Endodermal cell (in vitro differentiated cells): ENCODE results near the gene CSTF3. TPM values are rescaled to one million over a fixed set of nuclear protein-coding genes. Genes with fewer than 3 reads are reported as not detected.
A peak's percentile ranks its signal among the peaks of the same experiment; 100 is the strongest.

Experiments used
- DNase-seq: peaks from one replicate; pipeline ENCODE4 v3.0.0-alpha.2; 2017
- H3K27ac ChIP-seq: 2 replicates; pipeline ENCODE4 v1.5.1; 2013; ENCODE audit warnings: mild to moderate bottlenecking, low read depth, low read length, moderate library complexity
- H3K27me3 ChIP-seq: 2 replicates; pipeline ENCODE4 v1.6.1; 2013; ENCODE audit warnings: mild to moderate bottlenecking, low read length, moderate library complexity; ENCODE audit not compliant: insufficient read depth, control insufficient read depth, poor library complexity, severe bottlenecking
- H3K36me3 ChIP-seq: 2 replicates; pipeline ENCODE4 v1.7.0; 2013; ENCODE audit warnings: mild to moderate bottlenecking, low read length, moderate library complexity; ENCODE audit not compliant: control insufficient read depth, insufficient read depth
- H3K4me1 ChIP-seq: one replicate; pipeline ENCODE4 v1.7.0; 2013; ENCODE audit warnings: low read length; ENCODE audit not compliant: control insufficient read depth, insufficient read depth
- H3K4me3 ChIP-seq: 2 replicates; pipeline ENCODE4 v1.5.1; 2013; ENCODE audit warnings: mild to moderate bottlenecking, low read length, moderate library complexity
- H3K9ac ChIP-seq: 2 replicates; pipeline ENCODE4 v1.6.1; 2013; ENCODE audit warnings: mild to moderate bottlenecking, low read length, moderate library complexity; ENCODE audit not compliant: poor library complexity, severe bottlenecking; ENCODE audit errors: extremely low read depth
- H3K9me3 ChIP-seq: 2 replicates; pipeline ENCODE4 v1.6.1; 2013; ENCODE audit warnings: mild to moderate bottlenecking, low read length, moderate library complexity; ENCODE audit not compliant: control insufficient read depth
- H3K27ac Mint-ChIP-seq: 2 replicates; pipeline ENCODE4 v1.8.0; 2020; ENCODE audit warnings: mixed read lengths
- H3K27me3 Mint-ChIP-seq: 2 replicates; pipeline ENCODE4 v1.8.0; 2021; ENCODE audit warnings: mild to moderate bottlenecking, mixed read lengths; ENCODE audit not compliant: insufficient read depth
- H3K36me3 Mint-ChIP-seq: 2 replicates; pipeline ENCODE4 v1.8.0; 2020; ENCODE audit warnings: low read depth, mixed read lengths
- H3K4me1 Mint-ChIP-seq: 2 replicates; pipeline ENCODE4 v1.8.0; 2020; ENCODE audit warnings: mixed read lengths
- H3K4me3 Mint-ChIP-seq: 2 replicates; pipeline ENCODE4 v1.8.0; 2020; ENCODE audit warnings: mild to moderate bottlenecking, moderate library complexity, mixed read lengths
- H3K9me3 Mint-ChIP-seq: 2 replicates; pipeline ENCODE4 v1.8.0; 2020; ENCODE audit warnings: mild to moderate bottlenecking, mixed read lengths
- WGBS, 2 experiments: methylation state at CpG; one replicate each; pipeline versions ENCODE4 v1.1.5 to v1.1.7; 2013; ENCODE audit warnings: missing lambda C conversion rate in 2 of 2, mixed read lengths in 1 of 2; ENCODE audit not compliant: insufficient coverage in 1 of 2, insufficient read length in 1 of 2; 5-methylcytosine and 5-hydroxymethylcytosine counted together
- total RNA-seq, 2 donors: library from RNA; stranded (reverse); fragmentation: NEBNext Ultra II Directional in 1 of 2; extraction: Animal tissue kit (Norgen Biotek cat#: 25700) in 1 of 2; gene quantifications; 2 replicates in 1 of 2; 3 replicates in 1 of 2; pipeline ENCODE4 v1.2.1, GENCODE V29; 2021
- TF ChIP-seq, protein P1 (sequence below): fragments of 200-600 bp; sonication (generic); conservative IDR thresholded peaks from 2 replicates; pipeline ENCODE4 v1.5.0; 2021; ENCODE audit warnings: antibody characterized with exemption, mild to moderate bottlenecking

The CSTF3 gene
- total RNA-seq, 2 donors from 2014 or later, result 59.3 to 72.1 TPM

DNA sequence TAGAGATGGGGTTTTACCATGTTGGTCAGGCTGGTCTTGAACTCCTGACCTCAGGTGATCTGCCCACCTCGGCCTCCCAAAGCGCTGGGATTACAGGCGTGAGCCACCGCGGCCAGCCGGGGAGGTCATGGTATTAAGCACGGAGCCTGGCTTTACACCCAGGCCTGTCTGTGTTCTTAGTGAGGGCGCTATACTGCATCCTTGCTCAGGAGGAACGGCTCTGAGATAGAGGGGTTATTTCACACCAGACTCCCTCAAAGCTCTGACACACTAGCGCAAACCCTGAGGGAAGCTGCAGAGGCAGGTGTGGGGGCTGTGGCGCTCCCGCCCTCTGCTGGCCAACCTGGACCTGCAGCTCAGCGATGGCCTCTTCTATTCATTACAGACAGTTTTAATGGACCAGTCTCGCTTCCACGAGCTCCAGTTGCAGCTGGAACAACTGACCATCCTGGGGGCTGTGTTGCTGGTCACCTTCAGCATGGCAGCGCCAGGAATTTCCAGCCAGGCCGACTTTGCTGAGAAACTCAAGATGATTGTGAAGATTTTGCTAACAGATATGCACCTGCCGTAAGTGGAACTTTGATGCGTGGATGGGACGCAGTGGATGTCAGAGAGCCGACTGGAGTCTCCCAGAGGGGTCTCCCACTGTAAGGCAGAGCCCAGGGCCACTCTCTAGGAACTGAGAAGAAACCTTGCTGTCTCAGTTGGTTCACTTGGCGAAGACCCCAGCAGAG is 95.7 kb downstream of the CSTF3 start:
- H3K4me3 Mint-ChIP-seq, result no peak overlapping the region
- no peaks in the 10 kb centered on the region for H3K27me3 Mint-ChIP-seq
- H3K4me1 Mint-ChIP-seq, result peaks cover 12% of the 10 kb centered on the region
- DNase-seq, result peak; percentile 92
- peaks cover 71% of the 10 kb centered on the region for H3K36me3 Mint-ChIP-seq
- Histone ChIP-seq H3K36me3 (peaks cover 81% of the 10 kb centered on the region), H3K4me3 (no peak overlapping the region), H3K9me3 (no peaks in the 10 kb centered on the region), H3K4me1 (peaks cover 4% of the 10 kb centered on the region), H3K9ac (no peak overlapping the region), H3K27me3 (no peaks in the 10 kb centered on the region), H3K27ac (no peak overlapping the region)
- no peak overlapping the region for H3K27ac Mint-ChIP-seq
- TF ChIP-seq, protein P1, sequence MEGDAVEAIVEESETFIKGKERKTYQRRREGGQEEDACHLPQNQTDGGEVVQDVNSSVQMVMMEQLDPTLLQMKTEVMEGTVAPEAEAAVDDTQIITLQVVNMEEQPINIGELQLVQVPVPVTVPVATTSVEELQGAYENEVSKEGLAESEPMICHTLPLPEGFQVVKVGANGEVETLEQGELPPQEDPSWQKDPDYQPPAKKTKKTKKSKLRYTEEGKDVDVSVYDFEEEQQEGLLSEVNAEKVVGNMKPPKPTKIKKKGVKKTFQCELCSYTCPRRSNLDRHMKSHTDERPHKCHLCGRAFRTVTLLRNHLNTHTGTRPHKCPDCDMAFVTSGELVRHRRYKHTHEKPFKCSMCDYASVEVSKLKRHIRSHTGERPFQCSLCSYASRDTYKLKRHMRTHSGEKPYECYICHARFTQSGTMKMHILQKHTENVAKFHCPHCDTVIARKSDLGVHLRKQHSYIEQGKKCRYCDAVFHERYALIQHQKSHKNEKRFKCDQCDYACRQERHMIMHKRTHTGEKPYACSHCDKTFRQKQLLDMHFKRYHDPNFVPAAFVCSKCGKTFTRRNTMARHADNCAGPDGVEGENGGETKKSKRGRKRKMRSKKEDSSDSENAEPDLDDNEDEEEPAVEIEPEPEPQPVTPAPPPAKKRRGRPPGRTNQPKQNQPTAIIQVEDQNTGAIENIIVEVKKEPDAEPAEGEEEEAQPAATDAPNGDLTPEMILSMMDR, result peak; percentile 96
- H3K9me3 Mint-ChIP-seq, result no peaks in the 10 kb centered on the region
- WGBS, 2 experiments, result 70 to 74% methylated on average over 12 to 22 of the region's 22 CpGs

DNA sequence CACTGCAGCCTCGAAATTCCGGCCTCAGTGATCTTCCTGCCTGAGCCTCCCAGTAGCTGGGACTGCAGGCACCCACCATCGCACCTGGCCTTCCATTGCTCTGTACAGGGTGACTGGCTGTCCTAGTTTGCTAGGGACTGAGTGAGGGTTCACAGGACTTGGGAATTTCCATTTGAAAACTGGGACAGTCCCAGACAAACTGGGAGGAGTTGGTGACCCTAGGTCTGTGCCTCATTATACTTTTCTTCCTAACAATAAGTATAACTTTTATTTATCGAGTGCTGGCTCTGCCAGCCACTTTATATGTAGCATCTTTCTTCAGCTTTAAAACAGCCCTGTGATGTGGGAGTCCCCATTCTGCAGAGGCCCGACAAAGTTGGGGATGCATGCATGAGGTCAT is 96.4 kb downstream of the CSTF3 start:
- TF ChIP-seq, protein P1, result no peak
- no peaks in the 10 kb centered on the region for H3K27me3 ChIP-seq
- Mint-ChIP-seq H3K27ac (peak overlapping the region; percentile 14), H3K36me3 (peaks cover 74% of the 10 kb centered on the region), H3K4me1 (peaks cover 19% of the 10 kb centered on the region), H3K4me3 (no peak overlapping the region), H3K9me3 (no peaks in the 10 kb centered on the region), H3K27me3 (no peaks in the 10 kb centered on the region)
- 89 to 96% methylated on average over 4 to 5 of the region's 5 CpGs for WGBS, 2 experiments
- H3K9me3 ChIP-seq, result no peaks in the 10 kb centered on the region
- H3K27ac ChIP-seq, result no peak overlapping the region
- no peak overlapping the region for H3K9ac ChIP-seq
- peaks cover 4% of the 10 kb centered on the region for H3K4me1 ChIP-seq
- no peak overlapping the region for H3K4me3 ChIP-seq
- DNase-seq, result no peak
- H3K36me3 ChIP-seq, result peaks cover 83% of the 10 kb centered on the region

DNA sequence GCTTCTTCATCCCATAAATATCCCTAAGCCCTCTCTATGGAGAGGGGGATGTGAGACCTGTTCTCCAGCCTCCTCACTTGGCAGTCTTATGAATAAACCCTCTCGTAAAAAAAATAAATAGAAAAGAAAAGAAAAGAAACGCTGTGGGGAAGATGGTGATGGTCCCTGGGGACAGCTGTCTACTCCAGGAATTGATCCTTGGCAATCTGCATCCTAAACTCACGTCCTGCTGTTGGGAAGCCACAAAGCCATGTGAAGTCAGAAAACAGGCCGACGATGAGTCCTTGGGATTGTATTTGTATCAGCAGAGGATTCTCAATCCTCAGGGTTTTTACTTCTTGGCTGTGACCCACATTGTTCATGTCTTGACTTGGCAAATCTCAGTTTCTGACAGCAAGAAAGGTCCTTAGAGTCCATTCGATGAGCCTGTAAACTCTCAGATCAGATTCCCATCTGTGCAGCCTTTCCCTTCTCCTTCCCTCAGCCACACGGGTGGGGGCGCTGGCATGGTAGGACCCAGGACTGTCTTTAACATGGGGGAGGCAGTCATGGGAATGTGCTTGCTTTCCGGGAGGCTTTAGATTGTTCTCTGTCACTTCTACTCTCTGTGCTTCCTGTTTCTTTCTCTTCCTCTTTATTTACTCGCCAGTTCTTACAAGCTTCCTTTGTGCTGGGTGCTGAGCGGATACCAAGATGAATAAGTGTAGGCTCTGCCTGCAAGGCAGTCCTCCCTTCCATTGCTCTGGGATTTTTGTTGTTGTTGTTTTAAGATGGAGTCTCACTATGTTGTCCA is 97.1 kb downstream of the CSTF3 start:
- H3K27ac Mint-ChIP-seq, result peak overlapping the region; percentile 14
- H3K4me1 ChIP-seq, result peaks cover 4% of the 10 kb centered on the region
- DNase-seq, result peak; percentile 42

More for the DNA sequence above, 97.1 kb downstream of the CSTF3 start:
- Histone ChIP-seq H3K36me3 (peaks cover 83% of the 10 kb centered on the region), H3K27ac (no peak overlapping the region), H3K27me3 (no peaks in the 10 kb centered on the region), H3K9me3 (no peaks in the 10 kb centered on the region), H3K4me3 (no peak overlapping the region), H3K9ac (no peak overlapping the region)
- 82 to 100% methylated on average over 7 to 11 of the region's 11 CpGs for WGBS, 2 experiments
- Mint-ChIP-seq H3K9me3 (no peaks in the 10 kb centered on the region), H3K4me3 (no peak overlapping the region), H3K36me3 (peaks cover 75% of the 10 kb centered on the region), H3K27me3 (no peaks in the 10 kb centered on the region), H3K4me1 (peaks cover 26% of the 10 kb centered on the region)
- TF ChIP-seq, protein P1, result no peak
